ENCODE results near the gene ABHD2. TPM values are rescaled to one million over a fixed set of nuclear protein-coding genes. Genes with fewer than 3 reads are reported as not detected.
A peak's percentile ranks its signal among the peaks of the same experiment; 100 is the strongest.

Gene ABHD2
- total RNA-seq, 2 donors from 2014 or later: 50.8 to 136 TPM

DNA sequence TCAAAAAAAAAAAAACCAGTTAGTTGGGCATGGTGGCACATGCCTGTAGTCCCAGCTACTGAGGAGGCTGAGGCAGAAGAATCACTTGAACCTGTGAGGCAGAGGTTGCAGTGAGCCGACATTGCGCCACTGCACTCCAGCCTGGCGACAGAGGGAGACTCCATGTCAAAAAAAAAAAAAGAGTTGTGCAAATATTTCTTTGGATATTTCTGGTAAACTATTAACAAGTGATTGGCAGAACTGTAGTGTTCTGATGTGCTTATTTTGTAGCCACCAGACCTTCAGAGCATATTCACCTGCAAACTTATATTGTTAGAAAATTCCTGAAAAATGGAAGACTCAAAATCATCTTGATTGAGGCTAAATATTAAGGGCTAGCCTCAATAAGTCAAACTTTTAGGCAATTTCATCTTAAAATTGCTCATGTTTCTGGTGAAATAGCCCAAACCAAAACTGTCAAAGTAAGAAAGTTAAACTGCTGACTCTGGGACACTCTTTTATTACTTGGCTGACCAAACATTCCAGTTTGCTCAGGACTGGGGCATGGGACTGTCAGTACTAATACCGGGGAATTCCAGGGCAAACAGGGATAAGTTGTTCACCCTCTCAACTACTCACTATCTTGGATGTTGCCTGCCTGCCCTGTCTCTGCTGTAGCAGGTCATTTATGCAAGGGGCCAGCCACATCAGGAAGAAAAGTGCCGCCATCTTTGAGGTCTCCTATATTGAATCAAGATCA is 37.0 kb downstream of the ABHD2 start:
- no peaks in the 10 kb centered on the region for H3K36me3 ChIP-seq (replicated peaks in 1 of 2; ENCODE audit: insufficient read depth in 1 of 2, low read depth in 2 of 2)
- H3K27me3 ChIP-seq: no peaks in the 10 kb centered on the region
- ATAC-seq: peak; percentile 69
- intact Hi-C loops (cut with DNase I): no loop called here
- peaks cover 99% of the 10 kb centered on the region for H3K4me1 ChIP-seq
- 11 to 18% methylated on average over 4 to 5 of the region's 5 CpGs for WGBS, 2 donors
- H3K27ac ChIP-seq: peak overlapping the region; percentile 93 to 98 (median 93)
- TF ChIP-seq, protein P1, sequence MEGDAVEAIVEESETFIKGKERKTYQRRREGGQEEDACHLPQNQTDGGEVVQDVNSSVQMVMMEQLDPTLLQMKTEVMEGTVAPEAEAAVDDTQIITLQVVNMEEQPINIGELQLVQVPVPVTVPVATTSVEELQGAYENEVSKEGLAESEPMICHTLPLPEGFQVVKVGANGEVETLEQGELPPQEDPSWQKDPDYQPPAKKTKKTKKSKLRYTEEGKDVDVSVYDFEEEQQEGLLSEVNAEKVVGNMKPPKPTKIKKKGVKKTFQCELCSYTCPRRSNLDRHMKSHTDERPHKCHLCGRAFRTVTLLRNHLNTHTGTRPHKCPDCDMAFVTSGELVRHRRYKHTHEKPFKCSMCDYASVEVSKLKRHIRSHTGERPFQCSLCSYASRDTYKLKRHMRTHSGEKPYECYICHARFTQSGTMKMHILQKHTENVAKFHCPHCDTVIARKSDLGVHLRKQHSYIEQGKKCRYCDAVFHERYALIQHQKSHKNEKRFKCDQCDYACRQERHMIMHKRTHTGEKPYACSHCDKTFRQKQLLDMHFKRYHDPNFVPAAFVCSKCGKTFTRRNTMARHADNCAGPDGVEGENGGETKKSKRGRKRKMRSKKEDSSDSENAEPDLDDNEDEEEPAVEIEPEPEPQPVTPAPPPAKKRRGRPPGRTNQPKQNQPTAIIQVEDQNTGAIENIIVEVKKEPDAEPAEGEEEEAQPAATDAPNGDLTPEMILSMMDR (IDR thresholded peaks at IDR 0.05): peak in 3 of 7 experiments; percentile 3 to 32 (median 7)
- TF ChIP-seq POLR2A (IDR thresholded peaks at IDR 0.05): no peak
- H3K4me3 ChIP-seq: no peak overlapping the region
- DNase-seq: peak; percentile 65 to 75 (median 74)
- H3K9me3 ChIP-seq: no peaks in the 10 kb centered on the region

DNA sequence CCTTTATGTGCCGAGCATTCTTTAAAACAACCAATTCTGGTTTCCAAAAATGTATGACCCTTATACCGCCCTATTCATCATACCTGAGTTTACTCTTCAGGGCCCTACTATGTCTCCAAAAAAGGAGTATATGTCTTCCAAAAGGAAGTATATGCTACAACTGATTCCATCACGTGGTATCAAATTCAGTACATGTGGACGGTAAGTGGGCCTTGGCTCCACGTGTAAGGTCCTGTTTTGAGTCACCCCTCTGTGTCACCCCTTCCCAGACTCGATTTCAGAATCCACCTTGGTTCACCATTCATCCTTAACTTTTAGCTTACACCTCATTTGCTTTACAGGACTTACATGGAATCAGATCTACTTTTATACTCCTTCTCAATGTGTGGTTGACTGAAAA is 37.8 kb downstream of the ABHD2 start:
- WGBS, 2 donors: 81 to 83% methylated on average over 6 of the region's 6 CpGs
- Histone ChIP-seq H3K27me3 (no peaks in the 10 kb centered on the region), H3K36me3 (replicated peaks in 1 of 2; ENCODE audit: insufficient read depth in 1 of 2, low read depth in 2 of 2) (no peaks in the 10 kb centered on the region), H3K4me1 (peaks cover 99% of the 10 kb centered on the region), H3K27ac (peak overlapping the region; percentile 93 to 98 (median 93)), H3K9me3 (no peaks in the 10 kb centered on the region), H3K4me3 (no peak overlapping the region)
- DNase-seq (peak in 1 of 4 donors; percentile 3), ATAC-seq (no peak)
- TF ChIP-seq, protein P1 (IDR thresholded peaks at IDR 0.05): no peak
- no peak for TF ChIP-seq POLR2A (IDR thresholded peaks at IDR 0.05)
- intact Hi-C loops (cut with DNase I): no loop called here

DNA sequence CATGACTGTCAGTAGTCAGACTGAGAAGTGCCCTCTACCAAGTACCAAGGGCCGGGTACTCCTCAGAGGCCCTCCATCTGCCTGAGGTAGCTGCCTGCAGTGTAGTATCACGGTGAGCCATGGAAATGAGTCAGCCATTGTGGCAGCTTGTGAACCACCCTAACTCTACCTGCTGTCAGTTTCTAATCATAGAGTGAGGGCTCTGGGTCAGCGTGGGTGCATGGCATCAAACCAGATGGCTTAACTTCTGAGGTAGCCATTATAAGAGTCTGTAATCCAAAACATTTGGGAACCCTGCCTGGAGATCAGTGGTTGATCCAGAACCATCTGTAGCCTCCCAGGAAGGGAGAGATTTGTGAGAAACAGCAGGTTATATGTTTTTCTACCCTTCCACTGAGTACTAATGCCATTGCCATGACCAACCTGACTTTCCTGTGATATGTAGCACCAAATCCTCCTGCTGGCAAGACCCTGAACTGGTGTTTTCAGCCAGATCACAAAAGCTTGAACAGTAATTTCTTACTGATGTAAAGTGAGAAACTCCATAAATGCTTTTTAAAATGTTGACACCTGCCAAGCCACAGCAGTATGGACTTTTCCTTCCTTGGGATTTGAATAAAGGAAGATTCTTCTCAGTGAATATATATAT is 38.9 kb downstream of the ABHD2 start:
- Histone ChIP-seq H3K9me3 (no peaks in the 10 kb centered on the region), H3K27ac (peak overlapping the region; percentile 93 to 98 (median 93)), H3K4me1 (peaks cover 99% of the 10 kb centered on the region), H3K27me3 (no peaks in the 10 kb centered on the region), H3K36me3 (replicated peaks in 1 of 2; ENCODE audit: insufficient read depth in 1 of 2, low read depth in 2 of 2) (no peaks in the 10 kb centered on the region), H3K4me3 (no peak overlapping the region)
- WGBS, 2 donors: 20 to 58% methylated on average over 1 to 3 of the region's 3 CpGs
- peak in 2 of 4 donors; percentile 24 to 59 for DNase-seq
- ATAC-seq: peak; percentile 18
- TF ChIP-seq POLR2A (IDR thresholded peaks at IDR 0.05): no peak
- TF ChIP-seq, protein P1 (IDR thresholded peaks at IDR 0.05): peak in 1 of 7 experiments; percentile 27
- intact Hi-C loops (cut with DNase I): no loop called here

DNA sequence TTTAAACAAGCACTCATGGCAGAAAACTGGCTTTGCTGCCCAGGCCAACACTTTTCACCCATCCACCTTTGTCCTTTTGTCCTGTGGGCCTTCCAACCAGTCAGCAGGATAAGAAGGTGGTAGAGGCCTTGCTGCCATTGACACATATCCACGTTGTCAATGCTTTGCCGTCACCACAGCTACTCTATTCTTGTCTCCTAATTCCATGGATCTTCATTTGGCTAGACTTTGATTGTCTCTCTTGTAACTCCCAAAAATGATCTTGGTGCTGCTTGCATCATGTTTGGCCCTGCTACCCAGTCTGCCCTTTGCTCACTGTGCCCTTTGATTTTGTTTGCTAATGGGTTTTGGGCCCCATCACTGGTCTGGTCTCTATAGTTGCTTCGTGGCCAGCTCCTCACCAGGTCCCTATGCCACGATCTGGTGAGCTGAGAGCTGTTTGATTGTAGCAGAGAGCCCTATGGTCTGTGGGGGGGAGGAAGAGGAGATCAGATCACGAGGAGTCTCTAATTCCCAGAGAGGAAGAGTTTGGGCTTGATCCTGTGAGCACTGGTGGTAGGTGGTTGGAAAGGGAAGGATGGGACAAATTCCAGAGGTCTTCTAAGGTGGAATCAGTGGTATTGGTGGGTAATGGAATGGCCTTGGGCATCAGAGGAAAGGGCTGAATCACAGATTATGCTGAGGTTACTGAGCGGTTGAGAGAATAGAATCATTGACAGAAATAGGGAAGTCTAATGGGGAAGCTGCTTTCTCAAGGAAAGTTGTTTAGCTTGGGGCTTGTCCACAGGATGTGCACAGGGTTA is 40.3 kb downstream of the ABHD2 start:
- DNase-seq: peak in 2 of 4 donors; percentile 31 to 51
- H3K4me1 ChIP-seq: peaks cover 99% of the 10 kb centered on the region
- TF ChIP-seq, protein P1 (IDR thresholded peaks at IDR 0.05): no peak
- TF ChIP-seq POLR2A (IDR thresholded peaks at IDR 0.05): no peak
- intact Hi-C loops (cut with DNase I): no loop called here
- H3K4me3 ChIP-seq: no peak overlapping the region
- H3K36me3 ChIP-seq (replicated peaks in 1 of 2; ENCODE audit: insufficient read depth in 1 of 2, low read depth in 2 of 2): no peaks in the 10 kb centered on the region
- no peak for ATAC-seq
- H3K27me3 ChIP-seq: no peaks in the 10 kb centered on the region
- 54 to 60% methylated on average over 6 of the region's 6 CpGs for WGBS, 2 donors
- H3K27ac ChIP-seq: peak overlapping the region; percentile 63 to 93 (median 84)
- H3K9me3 ChIP-seq: no peaks in the 10 kb centered on the region
